Measurements from ENCODE around the gene ANKDD1A. TPM values are rescaled to one million over a fixed set of nuclear protein-coding genes. Genes with fewer than 3 reads are reported as not detected.

ANKDD1A gene
- total RNA-seq, 1 experiment from 2014 or later = 3.3 TPM

- DNase-seq (ENCODE audit: low read depth in 1 of 2, low spot score in 2 of 2) = no peak
- no peaks in the 10 kb centered on the region for H3K9me3 ChIP-seq (replicated peaks)
- H3K27ac ChIP-seq = no peak overlapping the region
- no peaks in the 10 kb centered on the region for H3K27me3 ChIP-seq (replicated peaks)
- H3K4me3 ChIP-seq = no peak overlapping the region
- H3K4me1 ChIP-seq (replicated peaks) = no peaks in the 10 kb centered on the region
- no peaks in the 10 kb centered on the region for H3K36me3 ChIP-seq
Measured at GRCh38 chr15:64947211-64947610, 35.5 kb downstream of the ANKDD1A start.

GRCh38 chr15:64948916-64949315 is 37.2 kb downstream of the ANKDD1A start:
- no peak for DNase-seq (ENCODE audit: low read depth in 1 of 2, low spot score in 2 of 2)
- H3K27me3 ChIP-seq (replicated peaks) = no peaks in the 10 kb centered on the region
- no peak overlapping the region for H3K4me3 ChIP-seq
- H3K36me3 ChIP-seq = no peaks in the 10 kb centered on the region
- no peaks in the 10 kb centered on the region for H3K4me1 ChIP-seq (replicated peaks)
- no peaks in the 10 kb centered on the region for H3K9me3 ChIP-seq (replicated peaks)
- H3K27ac ChIP-seq = no peak overlapping the region

DNA sequence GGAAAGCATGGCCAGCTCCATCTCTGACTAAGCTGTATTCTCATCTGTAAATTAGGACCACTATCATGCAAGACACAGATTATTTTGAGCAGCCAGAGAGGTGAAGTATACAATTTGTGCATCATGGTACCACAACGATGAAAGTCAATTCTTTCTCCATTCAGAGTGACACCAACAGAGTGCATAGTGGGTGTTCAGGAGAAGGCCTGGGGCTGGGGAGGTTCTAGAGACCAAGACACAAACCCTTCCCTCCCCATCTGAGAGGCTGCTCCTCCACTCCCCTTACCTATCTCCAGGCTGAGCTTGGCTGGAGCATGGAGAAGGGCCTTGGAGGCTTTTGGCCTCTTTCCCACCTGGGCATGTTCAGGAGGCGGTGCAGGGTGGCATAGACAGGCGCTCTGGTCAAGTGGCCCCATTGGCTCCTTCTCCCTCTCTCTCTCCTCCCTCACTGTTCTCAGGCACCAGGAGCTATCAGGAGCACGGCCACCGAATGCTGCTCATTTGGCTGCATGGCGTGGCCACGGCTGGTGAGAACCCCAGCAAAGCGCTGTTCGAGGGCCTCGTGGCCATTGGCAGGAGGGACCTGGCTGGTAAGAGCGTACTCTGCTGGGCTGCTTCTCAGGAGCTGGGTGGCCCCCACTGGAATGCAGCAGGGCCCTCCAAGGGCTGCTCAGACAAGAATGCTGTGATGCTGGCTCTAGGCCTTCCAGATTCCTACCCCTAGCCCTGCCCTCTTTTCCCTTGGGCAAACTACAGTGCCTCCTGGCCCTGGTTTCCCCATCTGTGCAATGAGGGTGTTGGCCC is 37.9 kb downstream of the ANKDD1A start:
- no peaks in the 10 kb centered on the region for H3K9me3 ChIP-seq (replicated peaks)
- H3K4me3 ChIP-seq = no peak overlapping the region
- no peaks in the 10 kb centered on the region for H3K27me3 ChIP-seq (replicated peaks)
- H3K27ac ChIP-seq = no peak overlapping the region
- DNase-seq (ENCODE audit: low read depth in 1 of 2, low spot score in 2 of 2) = no peak
- H3K36me3 ChIP-seq = no peaks in the 10 kb centered on the region
- no peaks in the 10 kb centered on the region for H3K4me1 ChIP-seq (replicated peaks)

DNA sequence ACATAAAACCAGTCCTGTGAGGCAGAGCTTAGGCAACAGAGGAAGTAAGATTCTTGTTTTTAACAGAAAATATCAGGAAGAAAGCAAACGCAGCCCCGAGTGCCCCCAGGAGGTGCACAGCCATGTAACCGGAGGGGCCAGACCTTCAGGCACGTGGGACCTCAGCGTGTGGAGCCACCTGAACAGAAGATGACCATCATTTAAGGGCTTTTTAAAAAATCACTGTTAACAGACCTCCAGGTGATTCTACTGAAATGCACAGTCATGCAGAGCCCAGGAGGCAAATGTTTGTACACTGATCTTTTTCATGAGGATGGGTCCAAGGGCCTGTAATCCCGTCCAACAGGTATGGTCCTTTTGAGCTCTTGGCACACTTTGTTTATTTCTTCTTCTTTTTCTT is 39.2 kb downstream of the ANKDD1A start:
- Histone ChIP-seq H3K36me3 (peaks cover 7% of the 10 kb centered on the region), H3K4me3 (no peak overlapping the region)

GRCh38 chr15:64951777-64952418 is 40.2 kb downstream of the ANKDD1A start:
- H3K4me1 ChIP-seq (replicated peaks) = no peaks in the 10 kb centered on the region
- peaks cover 14% of the 10 kb centered on the region for H3K36me3 ChIP-seq
- no peaks in the 10 kb centered on the region for H3K27me3 ChIP-seq (replicated peaks)
- H3K4me3 ChIP-seq = no peak overlapping the region
- DNase-seq (ENCODE audit: low read depth in 1 of 2, low spot score in 2 of 2) = no peak
- H3K27ac ChIP-seq = no peak overlapping the region
- 0 out of 2 replicates have a peak, but pooled peaks cover 2% of the 10 kb centered on the region for H3K9me3 ChIP-seq (replicated peaks)

More for the DNA sequence above, 39.2 kb downstream of the ANKDD1A start:
- no peak overlapping the region for H3K27ac ChIP-seq
- H3K27me3 ChIP-seq (replicated peaks) = no peaks in the 10 kb centered on the region
- DNase-seq (ENCODE audit: low read depth in 1 of 2, low spot score in 2 of 2) = no peak
- H3K4me1 ChIP-seq (replicated peaks) = no peaks in the 10 kb centered on the region
- H3K9me3 ChIP-seq (replicated peaks) = no peaks in the 10 kb centered on the region

DNA sequence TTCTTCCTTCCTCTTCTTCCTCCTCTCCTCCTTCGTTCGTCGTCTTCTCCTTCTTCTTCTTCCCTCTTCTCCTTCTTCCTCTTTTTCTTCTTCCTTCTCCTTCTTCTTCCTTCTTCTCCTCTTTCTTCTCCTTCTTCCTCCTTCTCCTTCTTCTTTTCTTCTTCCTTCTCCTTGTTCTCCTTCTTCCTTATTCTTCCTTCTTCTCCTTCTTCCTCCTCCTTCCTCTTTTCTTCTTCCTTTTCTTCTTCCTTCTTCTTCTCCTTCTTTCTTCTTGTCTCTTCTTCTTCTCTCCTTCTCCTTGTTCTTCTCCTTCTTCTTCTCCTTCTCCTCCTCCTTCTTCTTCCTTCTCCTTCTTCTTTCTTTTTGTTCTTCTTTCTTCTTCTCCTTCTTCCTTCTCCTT is 42.7 kb downstream of the ANKDD1A start:
- 0 out of 2 replicates have a peak, but pooled peaks cover 2% of the 10 kb centered on the region for H3K9me3 ChIP-seq (replicated peaks)
- peaks cover 28% of the 10 kb centered on the region for H3K36me3 ChIP-seq
- no peak overlapping the region for H3K4me3 ChIP-seq
- no peaks in the 10 kb centered on the region for H3K27me3 ChIP-seq (replicated peaks)
- no peak overlapping the region for H3K27ac ChIP-seq
- H3K4me1 ChIP-seq (replicated peaks) = no peaks in the 10 kb centered on the region
- DNase-seq (ENCODE audit: low read depth in 1 of 2, low spot score in 2 of 2) = no peak

DNA sequence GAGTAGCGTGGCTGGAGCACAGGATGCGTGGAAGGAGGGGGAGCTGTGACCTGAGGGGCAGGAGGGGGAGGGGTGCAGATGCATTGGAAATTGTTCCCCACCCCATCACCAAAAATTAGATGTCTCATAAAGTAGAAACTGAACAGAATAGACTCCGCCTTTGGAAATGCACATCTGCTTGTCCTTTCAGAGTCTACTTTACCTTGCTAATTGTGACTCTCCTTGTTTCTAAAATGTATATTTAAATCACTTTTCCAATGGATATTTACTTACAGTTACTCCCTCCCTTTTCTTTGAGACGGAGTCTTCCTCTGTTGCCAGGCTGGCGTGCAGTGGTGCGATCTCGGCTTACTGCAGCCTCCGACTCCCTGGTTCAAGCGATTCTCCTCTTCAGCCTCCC is 47.4 kb downstream of the ANKDD1A start:
- no peak overlapping the region for H3K4me3 ChIP-seq
- no peaks in the 10 kb centered on the region for H3K27me3 ChIP-seq (replicated peaks)
- H3K9me3 ChIP-seq (replicated peaks) = 0 out of 2 replicates have a peak, but pooled peaks cover 2% of the 10 kb centered on the region
- H3K4me1 ChIP-seq (replicated peaks) = no peaks in the 10 kb centered on the region
- H3K27ac ChIP-seq = no peak overlapping the region
- H3K36me3 ChIP-seq = peaks cover 70% of the 10 kb centered on the region
- DNase-seq (ENCODE audit: low read depth in 1 of 2, low spot score in 2 of 2) = no peak

DNA sequence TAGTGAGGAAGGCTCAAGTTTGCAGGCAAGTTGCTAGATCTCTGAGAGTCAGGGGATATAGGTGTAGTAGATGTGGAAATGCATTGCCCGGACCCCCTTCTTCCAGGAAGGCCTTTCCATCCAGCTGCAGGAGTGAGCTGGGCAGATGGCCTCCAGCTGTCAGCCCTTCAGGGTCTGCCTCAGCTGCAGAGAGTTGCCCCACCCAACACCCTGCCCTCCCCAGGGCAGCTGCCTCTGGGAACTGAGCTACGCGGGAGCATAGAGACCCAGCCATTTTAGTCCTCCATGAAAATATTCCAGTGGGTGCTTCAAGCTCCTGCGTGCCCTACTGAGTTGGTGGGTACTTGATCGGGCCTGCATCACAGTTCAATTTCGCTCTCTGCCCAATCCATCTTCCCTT is 48.5 kb downstream of the ANKDD1A start:
- Histone ChIP-seq H3K27me3 (replicated peaks) (no peaks in the 10 kb centered on the region), H3K4me3 (no peak overlapping the region), H3K27ac (no peak overlapping the region), H3K4me1 (replicated peaks) (no peaks in the 10 kb centered on the region), H3K9me3 (replicated peaks) (0 out of 2 replicates have a peak, but pooled peaks cover 2% of the 10 kb centered on the region), H3K36me3 (peaks cover 77% of the 10 kb centered on the region)
- no peak for DNase-seq (ENCODE audit: low read depth in 1 of 2, low spot score in 2 of 2)

DNA sequence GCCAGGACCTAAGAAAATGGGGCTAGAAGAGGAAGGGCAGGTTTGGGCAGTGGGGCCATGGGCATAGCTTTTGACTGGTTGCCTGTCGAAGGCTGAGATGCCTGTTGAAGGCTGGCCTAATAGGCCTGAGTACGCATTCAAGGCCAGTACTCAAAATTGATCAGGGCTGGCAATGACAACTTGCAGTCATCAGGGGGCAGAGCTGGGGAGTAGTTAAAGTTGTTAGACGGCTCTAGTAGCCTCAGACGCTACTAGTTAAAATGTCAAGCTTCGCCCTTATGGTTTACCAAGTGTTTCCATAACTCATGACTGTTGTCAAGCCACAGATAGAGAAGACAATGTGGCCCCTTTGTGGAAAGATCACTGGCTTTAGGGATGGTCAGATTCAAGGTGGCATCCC is 49.3 kb downstream of the ANKDD1A start:
- no peak overlapping the region for H3K27ac ChIP-seq
- H3K4me3 ChIP-seq = no peak overlapping the region
- no peaks in the 10 kb centered on the region for H3K4me1 ChIP-seq (replicated peaks)
- peaks cover 75% of the 10 kb centered on the region for H3K36me3 ChIP-seq
- no peak for DNase-seq (ENCODE audit: low read depth in 1 of 2, low spot score in 2 of 2)
- 0 out of 2 replicates have a peak, but pooled peaks cover 2% of the 10 kb centered on the region for H3K9me3 ChIP-seq (replicated peaks)
- H3K27me3 ChIP-seq (replicated peaks) = no peaks in the 10 kb centered on the region

DNA sequence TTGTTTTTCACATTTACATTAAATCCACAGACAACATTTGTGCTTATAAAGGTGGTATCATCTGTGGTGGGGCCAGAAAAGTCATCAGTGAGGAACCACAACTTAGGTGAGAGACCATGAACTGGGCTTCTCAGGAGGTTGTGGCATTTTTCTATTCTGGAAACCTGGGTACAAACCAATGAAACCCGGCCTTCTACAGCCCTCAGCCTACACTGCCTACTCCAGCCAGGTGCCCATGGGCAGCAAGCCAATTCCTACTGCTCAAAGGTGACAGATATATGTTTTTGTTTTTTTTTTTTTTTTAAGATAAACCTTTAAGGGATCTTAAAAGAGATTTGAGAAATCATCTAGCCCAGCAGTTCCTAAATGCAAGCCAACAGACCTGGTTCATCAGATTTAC is 57.7 kb downstream of the ANKDD1A start:
- Histone ChIP-seq H3K4me3 (no peak overlapping the region), H3K27ac (no peak overlapping the region), H3K4me1 (replicated peaks) (no peaks in the 10 kb centered on the region), H3K27me3 (replicated peaks) (no peaks in the 10 kb centered on the region), H3K36me3 (peaks cover 63% of the 10 kb centered on the region), H3K9me3 (replicated peaks) (no peaks in the 10 kb centered on the region)
- no peak for DNase-seq (ENCODE audit: low read depth in 1 of 2, low spot score in 2 of 2)

GRCh38 chr15:64970698-64971097 is 59.0 kb downstream of the ANKDD1A start:
- no peak overlapping the region for H3K27ac ChIP-seq
- no peak for DNase-seq (ENCODE audit: low read depth in 1 of 2, low spot score in 2 of 2)
- no peak overlapping the region for H3K4me3 ChIP-seq
- no peaks in the 10 kb centered on the region for H3K27me3 ChIP-seq (replicated peaks)
- H3K4me1 ChIP-seq (replicated peaks) = no peaks in the 10 kb centered on the region
- H3K9me3 ChIP-seq (replicated peaks) = no peaks in the 10 kb centered on the region
- H3K36me3 ChIP-seq = peaks cover 66% of the 10 kb centered on the region

DNA sequence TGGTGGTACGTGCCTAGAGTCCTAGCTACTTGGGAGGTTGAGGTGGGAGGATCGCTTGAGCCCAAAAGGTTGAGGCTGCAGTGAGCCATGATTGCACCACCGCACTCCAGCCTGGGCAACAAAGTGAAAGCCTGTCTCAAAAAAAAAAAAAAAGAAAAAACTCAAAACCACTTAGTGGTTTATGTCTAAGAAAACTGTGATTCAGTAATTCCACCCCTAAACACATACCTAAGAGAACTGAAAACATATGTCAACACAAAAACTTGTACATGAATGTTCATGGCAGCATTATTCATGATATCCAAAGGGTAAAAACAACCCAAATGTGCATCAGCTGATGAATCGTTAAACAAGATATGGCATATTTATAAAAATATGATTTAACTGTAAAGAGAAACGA is 63.7 kb downstream of the ANKDD1A start:
- Histone ChIP-seq H3K27me3 (replicated peaks) (no peaks in the 10 kb centered on the region), H3K36me3 (peaks cover 66% of the 10 kb centered on the region)
- no peak for DNase-seq (ENCODE audit: low read depth in 1 of 2, low spot score in 2 of 2)

GRCh38 chr15:64979252-64979710 is 67.6 kb downstream of the ANKDD1A start:
- H3K27me3 ChIP-seq (replicated peaks) = no peaks in the 10 kb centered on the region
- H3K4me3 ChIP-seq = no peak overlapping the region
- peaks cover 47% of the 10 kb centered on the region for H3K36me3 ChIP-seq
- no peaks in the 10 kb centered on the region for H3K4me1 ChIP-seq (replicated peaks)
- no peak for DNase-seq (ENCODE audit: low read depth in 1 of 2, low spot score in 2 of 2)
- no peak overlapping the region for H3K27ac ChIP-seq
- no peaks in the 10 kb centered on the region for H3K9me3 ChIP-seq (replicated peaks)

More for the DNA sequence above, 63.7 kb downstream of the ANKDD1A start:
- H3K4me1 ChIP-seq (replicated peaks) = no peaks in the 10 kb centered on the region
- no peaks in the 10 kb centered on the region for H3K9me3 ChIP-seq (replicated peaks)
- H3K4me3 ChIP-seq = no peak overlapping the region
- no peak overlapping the region for H3K27ac ChIP-seq

- no peak overlapping the region for H3K27ac ChIP-seq
- DNase-seq (ENCODE audit: low read depth in 1 of 2, low spot score in 2 of 2) = no peak
- no peaks in the 10 kb centered on the region for H3K27me3 ChIP-seq (replicated peaks)
- peaks cover 11% of the 10 kb centered on the region for H3K4me1 ChIP-seq (replicated peaks)
- no peak overlapping the region for H3K4me3 ChIP-seq
- H3K36me3 ChIP-seq = peaks cover 27% of the 10 kb centered on the region
- H3K9me3 ChIP-seq (replicated peaks) = no peaks in the 10 kb centered on the region
Measured at GRCh38 chr15:64981812-64982431, 70.2 kb downstream of the ANKDD1A start.

Data from SJSA1 (cell line).